H9 (cell line): ENCODE measurements around the gene FLOT2. TPM values are rescaled to one million over a fixed set of nuclear protein-coding genes. Genes with fewer than 3 reads are reported as not detected.

Source experiments
- DNase-seq: peaks from one replicate; pipeline ENCODE4 v3.0.0-alpha.2; 2017
- H2AFZ ChIP-seq: one replicate; pipeline ENCODE4 v1.6.1; 2013; ENCODE audit warnings: mild to moderate bottlenecking, low read length, control low read depth, moderate library complexity
- H2AK5ac ChIP-seq: 2 replicates; pipeline ENCODE4 v1.6.1; 2013; ENCODE audit warnings: low read length, control low read depth, mixed read lengths; ENCODE audit not compliant: insufficient read length
- H2BK120ac ChIP-seq: one replicate; pipeline ENCODE4 v1.6.1; 2013; ENCODE audit warnings: low read depth, mild to moderate bottlenecking, low read length, control low read depth, inconsistent platforms; ENCODE audit not compliant: poor library complexity, severe bottlenecking
- H2BK12ac ChIP-seq: 2 replicates; pipeline ENCODE4 v1.6.1; 2013; ENCODE audit warnings: low read length, control low read depth, mixed read lengths, low read depth; ENCODE audit not compliant: insufficient read length
- H2BK15ac ChIP-seq: 2 replicates; pipeline ENCODE4 v1.6.1; 2013; ENCODE audit warnings: low read depth, low read length, control low read depth
- H2BK20ac ChIP-seq: one replicate; pipeline ENCODE4 v1.6.1; 2013; ENCODE audit warnings: low read depth, mild to moderate bottlenecking, low read length, control low read depth, inconsistent platforms; ENCODE audit not compliant: poor library complexity, severe bottlenecking
- H2BK5ac ChIP-seq: 2 replicates; pipeline ENCODE4 v1.6.1; 2013; ENCODE audit warnings: low read length, control low read depth, mixed read lengths; ENCODE audit not compliant: insufficient read length
- H3K14ac ChIP-seq: 2 replicates; pipeline ENCODE4 v1.6.1; 2013; ENCODE audit warnings: low read length, control low read depth; ENCODE audit not compliant: insufficient read depth
- H3K18ac ChIP-seq: 2 replicates; pipeline ENCODE4 v1.6.1; 2013; ENCODE audit warnings: low read depth, mild to moderate bottlenecking, mixed read lengths, low read length, control low read depth; ENCODE audit not compliant: insufficient read length
- H3K23ac ChIP-seq: 2 replicates; pipeline ENCODE4 v1.6.1; 2013; ENCODE audit warnings: low read length, control low read depth, mixed read lengths, low read depth; ENCODE audit not compliant: insufficient read length
- H3K23me2 ChIP-seq: 2 replicates; pipeline ENCODE4 v1.6.1; 2013; ENCODE audit warnings: low read depth, mild to moderate bottlenecking, mixed read lengths, low read length, control low read depth; ENCODE audit not compliant: insufficient read length, poor library complexity, severe bottlenecking
- H3K27ac ChIP-seq: 2 replicates; pipeline ENCODE4 v1.5.1; 2013; ENCODE audit warnings: low read length, control low read depth, mixed read lengths, low read depth; ENCODE audit not compliant: insufficient read length
- H3K27me3 ChIP-seq: 2 replicates; pipeline ENCODE4 v1.6.1; 2013; ENCODE audit warnings: low read length, control low read depth, inconsistent platforms; ENCODE audit not compliant: insufficient read depth
- H3K4ac ChIP-seq: 2 replicates; pipeline ENCODE4 v1.6.1; 2013; ENCODE audit warnings: low read depth, mild to moderate bottlenecking, control low read depth, inconsistent platforms, low read length, moderate library complexity
- H3K4me1 ChIP-seq: 2 replicates; pipeline ENCODE4 v1.6.1; 2013; ENCODE audit warnings: low read length, control low read depth, inconsistent platforms; ENCODE audit not compliant: insufficient read depth
- H3K4me2 ChIP-seq: 2 replicates; pipeline ENCODE4 v1.6.1; 2013; ENCODE audit warnings: low read length, control low read depth, mixed read lengths; ENCODE audit not compliant: insufficient read length, insufficient read depth
- H3K56ac ChIP-seq: 2 replicates; pipeline ENCODE4 v1.6.1; 2013; ENCODE audit warnings: low read depth, mild to moderate bottlenecking, mixed read lengths, low read length, control low read depth; ENCODE audit not compliant: insufficient read length
- H3K79me1 ChIP-seq: 2 replicates; pipeline ENCODE4 v1.6.1; 2013; ENCODE audit warnings: low read depth, mild to moderate bottlenecking, moderate library complexity, low read length, control low read depth, inconsistent platforms; ENCODE audit not compliant: insufficient read depth, poor library complexity, severe bottlenecking
- H3K79me2 ChIP-seq: 2 replicates; pipeline ENCODE4 v1.6.1; 2013; ENCODE audit warnings: low read length, control low read depth, inconsistent platforms; ENCODE audit not compliant: insufficient read depth
- H3K9ac ChIP-seq: 2 replicates; pipeline ENCODE4 v1.6.1; 2013; ENCODE audit warnings: low read length, control low read depth, mixed read lengths; ENCODE audit not compliant: insufficient read length; ENCODE audit errors: extremely low read depth
- H3K9me3 ChIP-seq: one replicate; pipeline ENCODE4 v1.6.1; 2013; ENCODE audit warnings: low read depth, low read length, inconsistent platforms; ENCODE audit not compliant: control insufficient read depth
- H3T11ph ChIP-seq: one replicate; pipeline ENCODE4 v1.6.1; 2013; ENCODE audit warnings: mild to moderate bottlenecking, low read length, control low read depth, inconsistent platforms
- H4K20me1 ChIP-seq: one replicate; pipeline ENCODE4 v1.6.1; 2013; ENCODE audit not compliant: control insufficient read depth, insufficient read length, insufficient read depth
- H4K5ac ChIP-seq: 2 replicates; pipeline ENCODE4 v1.6.1; 2013; ENCODE audit warnings: low read depth, mild to moderate bottlenecking, mixed read lengths, low read length, control low read depth; ENCODE audit not compliant: insufficient read length
- H4K8ac ChIP-seq: replicated peaks from 2 replicates; pipeline ENCODE4 v1.6.1; 2013; ENCODE audit warnings: low read length, control low read depth, mixed read lengths, low read depth; ENCODE audit not compliant: insufficient read length
- H4K91ac ChIP-seq: 2 replicates; pipeline ENCODE4 v1.6.1; 2013; ENCODE audit warnings: low read depth, mild to moderate bottlenecking, moderate library complexity, mixed read lengths, low read length, control low read depth; ENCODE audit not compliant: insufficient read length
- H3K27ac Mint-ChIP-seq, 3 experiments: 2 replicates in 2 of 3; 3 replicates in 1 of 3; pipeline ENCODE4 v1.8.0; 2020 to 2021; ENCODE audit warnings: mixed read lengths in 3 of 3, mild to moderate bottlenecking in 1 of 3, moderate library complexity in 1 of 3
- H3K27me3 Mint-ChIP-seq: 2 replicates; pipeline ENCODE4 v1.8.0; 2021; ENCODE audit warnings: low read depth, mild to moderate bottlenecking, moderate library complexity, mixed read lengths
- H3K36me3 Mint-ChIP-seq, 3 experiments: 2 replicates in 2 of 3; 3 replicates in 1 of 3; pipeline ENCODE4 v1.8.0; 2020 to 2021; ENCODE audit warnings: low read depth in 3 of 3, mixed read lengths in 3 of 3; ENCODE audit not compliant: insufficient read depth in 1 of 3
- H3K4me1 Mint-ChIP-seq, 2 experiments: 2 replicates each; pipeline ENCODE4 v1.8.0; 2020; ENCODE audit warnings: mixed read lengths in 2 of 2
- H3K4me3 Mint-ChIP-seq, 2 experiments: 2 replicates in 1 of 2; 3 replicates in 1 of 2; pipeline ENCODE4 v1.8.0; 2020 to 2021; ENCODE audit warnings: mild to moderate bottlenecking in 2 of 2, mixed read lengths in 2 of 2, moderate library complexity in 1 of 2
- H3K9me3 Mint-ChIP-seq, 2 experiments: 2 replicates in 1 of 2; 3 replicates in 1 of 2; pipeline ENCODE4 v1.8.0; 2020; ENCODE audit warnings: mild to moderate bottlenecking in 2 of 2, mixed read lengths in 2 of 2, moderate library complexity in 1 of 2
- WGBS: extraction: QIAGEN DNeasy Blood & Tissue Kit; methylation state at CpG from one replicate; pipeline ENCODE4 v1.1.7; 2013; ENCODE audit warnings: missing lambda C conversion rate, low lambda C conversion rate, mixed read lengths; ENCODE audit not compliant: insufficient read length; ENCODE audit errors: extremely low coverage; 5-methylcytosine and 5-hydroxymethylcytosine counted together
- total RNA-seq: library from RNA; stranded (reverse); gene quantifications from 2 replicates; pipeline ENCODE4 v1.2.1, GENCODE V29; 2021
- TF ChIP-seq, protein P1 (sequence below): fragments of 200-600 bp; sonication (generic); conservative IDR thresholded peaks from 3 replicates; pipeline ENCODE4 v1.8.0; 2021; ENCODE audit warnings: antibody characterized with exemption, mild to moderate bottlenecking

FLOT2 gene
- total RNA-seq, 1 experiment from 2014 or later = 173 TPM

DNA sequence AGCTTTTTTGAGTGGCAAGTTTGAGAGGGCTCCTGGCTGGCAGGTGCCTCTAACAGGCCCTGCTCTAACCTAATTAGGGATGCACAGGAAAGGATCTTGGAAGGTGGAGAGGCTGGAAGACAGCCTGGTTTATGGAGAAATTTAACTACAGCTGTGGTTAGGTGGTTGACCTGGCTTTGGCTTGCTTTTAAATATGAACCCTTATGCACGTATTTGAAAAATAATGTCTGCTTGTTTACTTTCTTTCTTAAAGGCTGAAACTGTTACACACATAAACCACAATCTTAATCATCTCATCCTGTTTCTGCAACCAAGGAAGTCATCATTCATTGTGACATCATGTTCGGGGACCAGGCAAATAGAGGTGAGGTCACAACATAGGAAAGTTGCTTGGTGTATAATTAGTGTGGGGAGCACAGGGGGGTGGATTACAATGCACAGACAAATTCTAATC lies 28.4 kb upstream of the FLOT2 start:
- Mint-ChIP-seq H3K4me1 (peaks cover 4 to 6% of the 10 kb centered on the region in 2 experiments; a peak in 3 of 4 replicates), H3K27me3 (no peaks in the 10 kb centered on the region), H3K9me3 (no peaks in the 10 kb centered on the region), H3K36me3 (peaks cover 43 to 64% (median 60%) of the 10 kb centered on the region in 3 experiments; a peak in 6 of 7 replicates), H3K4me3 (no peak overlapping the region), H3K27ac (no peak overlapping the region)
- no peak overlapping the region for H3T11ph ChIP-seq
- peaks cover 17% of the 10 kb centered on the region; the same call in 1 of the 2 replicates for H3K79me2 ChIP-seq
- no peaks in the 10 kb centered on the region for H4K20me1 ChIP-seq
- H3K56ac ChIP-seq = no peak overlapping the region
- H3K14ac ChIP-seq = no peak overlapping the region
- H3K27ac ChIP-seq = no peak overlapping the region
- H3K9me3 ChIP-seq = no peaks in the 10 kb centered on the region
- H4K91ac ChIP-seq = no peak overlapping the region
- no peak for DNase-seq
- H3K23me2 ChIP-seq = no peaks in the 10 kb centered on the region
- no peak overlapping the region for H2BK5ac ChIP-seq
- no peak overlapping the region for H3K4me2 ChIP-seq
- H2BK15ac ChIP-seq = no peak overlapping the region
- no peak overlapping the region for H3K23ac ChIP-seq
- peaks cover 20% of the 10 kb centered on the region for H3K79me1 ChIP-seq
- no peak overlapping the region for H2AFZ ChIP-seq
- H3K4me1 ChIP-seq = no peaks in the 10 kb centered on the region
- no peak overlapping the region for H3K9ac ChIP-seq
- no peak overlapping the region for H4K8ac ChIP-seq
- no peak overlapping the region for H3K18ac ChIP-seq
- no CpG with 5 or more reads among the region's 2 CpGs for WGBS
- no peak overlapping the region for H3K4ac ChIP-seq
- H2AK5ac ChIP-seq = no peak overlapping the region
- no peaks in the 10 kb centered on the region for H3K27me3 ChIP-seq
- H2BK20ac ChIP-seq = no peak overlapping the region
- H2BK120ac ChIP-seq = no peak overlapping the region
- TF ChIP-seq, protein P1, sequence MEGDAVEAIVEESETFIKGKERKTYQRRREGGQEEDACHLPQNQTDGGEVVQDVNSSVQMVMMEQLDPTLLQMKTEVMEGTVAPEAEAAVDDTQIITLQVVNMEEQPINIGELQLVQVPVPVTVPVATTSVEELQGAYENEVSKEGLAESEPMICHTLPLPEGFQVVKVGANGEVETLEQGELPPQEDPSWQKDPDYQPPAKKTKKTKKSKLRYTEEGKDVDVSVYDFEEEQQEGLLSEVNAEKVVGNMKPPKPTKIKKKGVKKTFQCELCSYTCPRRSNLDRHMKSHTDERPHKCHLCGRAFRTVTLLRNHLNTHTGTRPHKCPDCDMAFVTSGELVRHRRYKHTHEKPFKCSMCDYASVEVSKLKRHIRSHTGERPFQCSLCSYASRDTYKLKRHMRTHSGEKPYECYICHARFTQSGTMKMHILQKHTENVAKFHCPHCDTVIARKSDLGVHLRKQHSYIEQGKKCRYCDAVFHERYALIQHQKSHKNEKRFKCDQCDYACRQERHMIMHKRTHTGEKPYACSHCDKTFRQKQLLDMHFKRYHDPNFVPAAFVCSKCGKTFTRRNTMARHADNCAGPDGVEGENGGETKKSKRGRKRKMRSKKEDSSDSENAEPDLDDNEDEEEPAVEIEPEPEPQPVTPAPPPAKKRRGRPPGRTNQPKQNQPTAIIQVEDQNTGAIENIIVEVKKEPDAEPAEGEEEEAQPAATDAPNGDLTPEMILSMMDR = no peak
- no peak overlapping the region for H4K5ac ChIP-seq
- no peak overlapping the region for H2BK12ac ChIP-seq
